NCI-H2227 (cell line): ENCODE results near the gene DGKA.

ENCODE experiments used
- DNase-seq: peaks from one replicate; lab custom pipeline; 2025; ENCODE audit not compliant: unreplicated experiment; lab: John Stamatoyannopoulos, UW

DGKA gene

GRCh38 chr12:55931317-55931779 is 386 bp downstream of the DGKA start:
- DNase-seq: no peak

- DNase-seq: peak; percentile 56
Observed at GRCh38 chr12:55931780-55932550, 1.0 kb downstream of the DGKA start.

GRCh38 chr12:55932551-55932910 is 1.6 kb downstream of the DGKA start:
- no peak for DNase-seq

GRCh38 chr12:55933169-55933798 is 2.3 kb downstream of the DGKA start:
- DNase-seq: no peak

GRCh38 chr12:55933799-55934742 is 3.1 kb downstream of the DGKA start:
- no peak for DNase-seq

- no peak for DNase-seq
Observed at GRCh38 chr12:55934773-55935172, 3.8 kb downstream of the DGKA start.

- no peak for DNase-seq
Observed at GRCh38 chr12:55935738-55936151, 4.8 kb downstream of the DGKA start.

- DNase-seq: no peak
Observed at GRCh38 chr12:55937981-55938380, 7.0 kb downstream of the DGKA start.

- DNase-seq: no peak
Observed at GRCh38 chr12:55938826-55939501, 8.0 kb downstream of the DGKA start.

- peak; percentile 79 for DNase-seq
Observed at GRCh38 chr12:55940065-55940732, 9.2 kb downstream of the DGKA start.

GRCh38 chr12:55942055-55942454 is 11.1 kb downstream of the DGKA start:
- no peak for DNase-seq

- no peak for DNase-seq
Observed at GRCh38 chr12:55942577-55943136, 11.7 kb downstream of the DGKA start.

GRCh38 chr12:55946553-55946952 is 15.6 kb downstream of the DGKA start:
- DNase-seq: no peak

- DNase-seq: no peak
Observed at GRCh38 chr12:55955344-55955743, 24.4 kb downstream of the DGKA start.

GRCh38 chr12:55955800-55956508 is 25.0 kb downstream of the DGKA start:
- DNase-seq: no peak

GRCh38 chr12:55957106-55957859 is 26.3 kb downstream of the DGKA start:
- DNase-seq: no peak

GRCh38 chr12:55963760-55964159 is 32.8 kb downstream of the DGKA start:
- DNase-seq: no peak

- DNase-seq: no peak
Observed at GRCh38 chr12:55965240-55965639, 34.3 kb downstream of the DGKA start.

- DNase-seq: no peak
Observed at GRCh38 chr12:55965941-55966407, 35.0 kb downstream of the DGKA start, which contains the start of gene PMEL. Gene PMEL, minus strand, starts transcription at chr12:55966042. Its CDS starts 31 bp downstream, at chr12:55966011.
